Fibroblast of villous mesenchyme (primary cell): ENCODE data around the gene ITCH. TPM values are rescaled to one million over a fixed set of nuclear protein-coding genes. Genes with fewer than 3 reads are reported as not detected.
"Not testable (repeated sequence)": the region's sequence is repeated elsewhere in the genome, so short reads cannot be mapped to it uniquely, and the experiment has no call there.

Experiments used
- DNase-seq: peaks from one replicate; pipeline ENCODE4 v3.0.0-alpha.2; 2010; ENCODE audit warnings: low read depth
- H3K4me3 ChIP-seq: 2 replicates; pipeline ENCODE4 v1.5.1; 2011; ENCODE audit warnings: low read depth, mild to moderate bottlenecking, low read length
- CTCF ChIP-seq: IDR thresholded peaks from 2 replicates; pipeline ENCODE4 v1.5.1; 2012; ENCODE audit warnings: low read depth, mild to moderate bottlenecking, low read length; ENCODE audit not compliant: insufficient read depth
- total RNA-seq: library from RNA; depleted of rRNA; stranded (reverse); fragments of >200 nt; gene quantifications from 2 replicates; pipeline ENCODE4 v1.2.3, GENCODE V29; 2012

The ITCH gene
- total RNA-seq, 1 donor, result 88.9 TPM

DNA sequence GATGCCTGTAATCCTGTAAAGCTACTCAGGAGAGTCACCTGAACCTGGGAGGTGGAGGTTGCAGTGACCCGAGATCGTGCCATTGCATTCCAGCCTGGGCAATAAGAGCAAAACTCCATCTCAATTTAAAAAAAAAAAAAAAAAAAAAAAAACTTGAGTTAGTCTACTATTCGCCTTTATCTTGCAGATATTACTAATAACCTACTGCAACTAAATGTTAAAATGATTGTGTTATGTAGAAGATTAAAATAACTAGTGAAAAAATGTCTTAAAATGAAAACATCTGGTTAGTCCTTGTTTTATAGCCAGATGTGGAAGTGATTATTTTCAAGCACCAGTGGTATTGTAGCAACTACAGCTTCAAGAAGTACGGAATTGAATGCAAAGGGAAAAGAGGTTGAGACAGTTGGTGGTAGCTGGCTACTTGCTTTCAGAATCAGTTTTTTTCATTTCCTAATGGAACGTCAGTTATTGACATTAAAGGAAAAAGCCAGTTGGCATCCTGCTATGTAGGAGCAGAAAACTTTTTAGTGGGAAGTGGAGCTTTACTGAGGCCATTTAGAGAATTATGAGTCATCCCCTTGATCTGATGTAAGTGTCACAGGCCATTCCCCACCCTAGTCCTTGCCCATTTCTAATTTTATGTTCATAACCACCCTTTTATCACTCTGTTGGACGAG is 109.3 kb downstream of the ITCH start:
- no peak overlapping the region for H3K4me3 ChIP-seq
- DNase-seq, result peak; percentile 78
- no peak for TF ChIP-seq CTCF

DNA sequence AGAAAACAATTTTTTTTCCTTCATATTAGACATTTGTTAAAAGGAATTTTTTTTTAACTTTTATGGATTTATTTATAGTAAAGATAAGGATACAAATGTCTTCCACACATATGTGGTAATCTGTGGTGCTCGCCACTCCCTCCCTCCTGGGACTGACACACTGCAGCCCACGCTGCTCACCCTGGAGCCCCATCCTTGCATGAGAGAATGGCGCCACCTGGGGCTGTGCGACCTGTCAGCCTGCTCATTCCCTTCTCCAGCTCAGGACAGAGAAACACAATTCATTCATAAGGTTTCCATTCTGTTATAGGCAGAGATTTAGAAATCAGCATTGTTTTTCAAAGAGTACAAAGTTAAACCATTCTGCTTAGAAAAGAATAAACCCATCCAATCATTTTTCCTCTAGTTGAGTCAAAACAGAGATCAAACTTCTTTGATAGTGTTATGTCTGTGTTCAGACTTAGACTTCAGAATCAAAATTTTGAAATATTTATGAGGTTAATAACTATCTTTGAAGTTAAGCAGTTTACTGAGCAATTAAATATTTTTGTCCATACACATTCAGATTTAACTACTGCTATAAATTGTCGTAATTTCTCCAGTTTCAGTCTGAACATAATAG is 110.3 kb downstream of the ITCH start:
- H3K4me3 ChIP-seq, result no peak overlapping the region
- peak; percentile 48 for TF ChIP-seq CTCF
- DNase-seq, result peak; percentile 77

GRCh38 chr20:34475979-34476736 is 113.1 kb downstream of the ITCH start:
- peak; percentile 40 for DNase-seq
- TF ChIP-seq CTCF, result peak; percentile 41

GRCh38 chr20:34479627-34480026 is 116.6 kb downstream of the ITCH start:
- H3K4me3 ChIP-seq, result no peak overlapping the region
- TF ChIP-seq CTCF, result no peak

More at GRCh38 chr20:34475979-34476736, 113.1 kb downstream of the ITCH start:
- H3K4me3 ChIP-seq, result no peak overlapping the region

GRCh38 chr20:34482154-34482553 is 119.1 kb downstream of the ITCH start:
- not testable (repeated sequence) for DNase-seq, H3K4me3 ChIP-seq

More at GRCh38 chr20:34479627-34480026, 116.6 kb downstream of the ITCH start:
- DNase-seq, result no peak

- not testable (repeated sequence) for H3K4me3 ChIP-seq, DNase-seq
Observed at GRCh38 chr20:34483585-34484220, 120.6 kb downstream of the ITCH start.

DNA sequence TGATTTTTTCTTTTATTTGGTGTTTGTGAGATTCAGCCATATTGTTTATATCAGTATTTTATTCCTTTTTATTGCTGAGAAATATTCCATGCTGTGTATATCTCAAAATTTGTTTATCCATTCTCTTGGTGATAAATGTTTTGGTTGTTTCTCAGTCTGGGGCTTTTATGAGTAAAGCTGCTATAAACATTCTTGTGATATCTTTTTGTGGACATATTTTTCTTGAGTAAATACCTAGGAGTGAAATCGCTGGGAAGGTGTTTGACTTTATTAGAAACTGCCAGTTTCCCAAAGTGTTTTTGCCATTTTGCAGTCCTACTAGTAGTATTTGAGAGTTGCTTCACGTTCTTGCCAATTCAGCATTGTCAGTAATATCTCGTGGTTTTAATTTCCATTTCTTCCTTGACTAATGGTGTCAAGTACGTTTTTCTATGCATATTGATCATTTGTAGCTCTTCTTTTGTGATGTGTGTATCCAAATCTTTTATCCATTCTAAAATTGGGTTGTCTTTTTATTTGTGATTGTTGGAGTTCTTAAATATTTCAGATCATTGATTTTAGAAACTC is 122.1 kb downstream of the ITCH start:
- TF ChIP-seq CTCF, result no peak
- H3K4me3 ChIP-seq, result no peak overlapping the region
- peak; percentile 55 for DNase-seq
